Loucy (cell line): ENCODE data around the gene MMP21.

ENCODE experiments used
- EZH2phosphoT487 ChIP-seq: fragments of 200-600 bp; IDR thresholded peaks from 2 replicates; pipeline ENCODE4 v1.6.1; 2018; ENCODE audit warnings: antibody characterized with exemption, mild to moderate bottlenecking, moderate library complexity, borderline replicate concordance
- TF ChIP-seq, protein P1 (sequence below): fragments of 200-600 bp; sonication (generic); conservative IDR thresholded peaks from 2 replicates; pipeline ENCODE4 v1.5.1; 2014; ENCODE audit warnings: mild to moderate bottlenecking, antibody characterized with exemption, low read length

DNA sequence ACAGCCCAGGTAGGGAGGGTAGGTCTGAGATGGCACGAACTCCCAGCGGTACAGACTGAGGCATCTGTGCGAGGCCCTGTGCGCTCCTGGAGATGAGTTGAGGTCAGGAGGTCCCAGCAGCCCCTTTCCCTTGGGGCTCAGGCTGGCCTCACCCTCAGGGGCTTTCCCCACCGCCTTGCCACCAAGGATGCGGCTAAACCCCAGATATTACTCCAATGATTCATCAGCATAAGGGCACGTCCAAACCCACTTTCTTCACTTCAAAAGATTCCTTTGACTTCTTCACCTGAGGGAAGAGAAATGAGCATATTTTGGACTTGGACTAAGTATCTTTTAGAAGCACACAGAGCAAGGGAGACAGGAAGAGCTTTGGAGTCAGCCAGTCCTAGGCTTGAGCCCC lies 27.1 kb upstream of the MMP21 start:
- TF ChIP-seq, protein P1, sequence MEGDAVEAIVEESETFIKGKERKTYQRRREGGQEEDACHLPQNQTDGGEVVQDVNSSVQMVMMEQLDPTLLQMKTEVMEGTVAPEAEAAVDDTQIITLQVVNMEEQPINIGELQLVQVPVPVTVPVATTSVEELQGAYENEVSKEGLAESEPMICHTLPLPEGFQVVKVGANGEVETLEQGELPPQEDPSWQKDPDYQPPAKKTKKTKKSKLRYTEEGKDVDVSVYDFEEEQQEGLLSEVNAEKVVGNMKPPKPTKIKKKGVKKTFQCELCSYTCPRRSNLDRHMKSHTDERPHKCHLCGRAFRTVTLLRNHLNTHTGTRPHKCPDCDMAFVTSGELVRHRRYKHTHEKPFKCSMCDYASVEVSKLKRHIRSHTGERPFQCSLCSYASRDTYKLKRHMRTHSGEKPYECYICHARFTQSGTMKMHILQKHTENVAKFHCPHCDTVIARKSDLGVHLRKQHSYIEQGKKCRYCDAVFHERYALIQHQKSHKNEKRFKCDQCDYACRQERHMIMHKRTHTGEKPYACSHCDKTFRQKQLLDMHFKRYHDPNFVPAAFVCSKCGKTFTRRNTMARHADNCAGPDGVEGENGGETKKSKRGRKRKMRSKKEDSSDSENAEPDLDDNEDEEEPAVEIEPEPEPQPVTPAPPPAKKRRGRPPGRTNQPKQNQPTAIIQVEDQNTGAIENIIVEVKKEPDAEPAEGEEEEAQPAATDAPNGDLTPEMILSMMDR: no peak
- no peak for TF ChIP-seq EZH2phosphoT487
